Fibroblast of lung (primary cell): Measurements from ENCODE around the gene PRKAG2.

ENCODE experiments used
- EZH2 ChIP-seq: IDR thresholded peaks from 2 replicates; pipeline ENCODE4 v1.5.1; 2012; ENCODE audit warnings: low read length, control low read depth, mild to moderate bottlenecking; ENCODE audit errors: missing control alignments
- TF ChIP-seq, protein P1 (sequence below), 2 donors: IDR thresholded peaks in 1 of 2; conservative IDR thresholded peaks in 1 of 2; 1 replicate in 1 of 2; 2 replicates in 1 of 2; pipeline ENCODE4 v1.5.1; 2011 to 2012; ENCODE audit warnings: low read length in 2 of 2, control low read depth in 1 of 2, inconsistent platforms in 1 of 2, low read depth in 1 of 2, mild to moderate bottlenecking in 1 of 2

DNA sequence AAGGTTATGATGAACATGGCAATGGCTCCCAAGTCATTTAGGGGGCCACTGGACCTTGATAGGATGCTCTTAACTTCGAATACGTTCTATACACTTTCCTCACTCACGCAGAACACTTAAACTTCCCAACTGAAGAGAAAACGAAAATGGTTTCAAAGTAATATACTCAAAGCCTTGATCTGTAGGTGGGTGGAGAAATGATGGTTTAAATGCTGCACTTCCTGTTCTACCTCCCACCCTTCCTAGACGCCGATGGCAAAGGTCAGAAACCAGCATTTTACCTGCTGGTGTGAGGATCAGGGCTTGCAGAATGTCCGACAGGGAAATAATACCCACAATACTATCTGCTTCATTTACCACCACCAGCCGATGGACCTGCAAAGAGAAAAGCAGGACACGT is 316.7 kb downstream of the PRKAG2 start:
- TF ChIP-seq EZH2 = no peak
- TF ChIP-seq, protein P1, sequence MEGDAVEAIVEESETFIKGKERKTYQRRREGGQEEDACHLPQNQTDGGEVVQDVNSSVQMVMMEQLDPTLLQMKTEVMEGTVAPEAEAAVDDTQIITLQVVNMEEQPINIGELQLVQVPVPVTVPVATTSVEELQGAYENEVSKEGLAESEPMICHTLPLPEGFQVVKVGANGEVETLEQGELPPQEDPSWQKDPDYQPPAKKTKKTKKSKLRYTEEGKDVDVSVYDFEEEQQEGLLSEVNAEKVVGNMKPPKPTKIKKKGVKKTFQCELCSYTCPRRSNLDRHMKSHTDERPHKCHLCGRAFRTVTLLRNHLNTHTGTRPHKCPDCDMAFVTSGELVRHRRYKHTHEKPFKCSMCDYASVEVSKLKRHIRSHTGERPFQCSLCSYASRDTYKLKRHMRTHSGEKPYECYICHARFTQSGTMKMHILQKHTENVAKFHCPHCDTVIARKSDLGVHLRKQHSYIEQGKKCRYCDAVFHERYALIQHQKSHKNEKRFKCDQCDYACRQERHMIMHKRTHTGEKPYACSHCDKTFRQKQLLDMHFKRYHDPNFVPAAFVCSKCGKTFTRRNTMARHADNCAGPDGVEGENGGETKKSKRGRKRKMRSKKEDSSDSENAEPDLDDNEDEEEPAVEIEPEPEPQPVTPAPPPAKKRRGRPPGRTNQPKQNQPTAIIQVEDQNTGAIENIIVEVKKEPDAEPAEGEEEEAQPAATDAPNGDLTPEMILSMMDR (conservative IDR thresholded peaks at IDR 0.05 in 1 of 2, IDR thresholded peaks at IDR 0.05 in 1 of 2; ENCODE audit: low read depth in 1 of 2, low read length in 2 of 2) = no peak
